Skeletal muscle tissue (tissue), 4 donors: ENCODE data around the gene TADA2B. TPM values are rescaled to one million over a fixed set of nuclear protein-coding genes. Genes with fewer than 3 reads are reported as not detected.

Experiments used
- H3K27ac ChIP-seq: one replicate; pipeline ENCODE4 v1.7.0; 2013; ENCODE audit warnings: mild to moderate bottlenecking, low read depth, low read length, inconsistent platforms
- H3K27me3 ChIP-seq, 3 donors: one replicate each; pipeline ENCODE4 v1.7.0; 2013; ENCODE audit warnings: low read length in 3 of 3; ENCODE audit not compliant: control insufficient read depth in 3 of 3, insufficient read depth in 3 of 3
- H3K36me3 ChIP-seq, 3 donors: one replicate each; pipeline ENCODE4 v1.7.0; 2013; ENCODE audit warnings: low read length in 3 of 3; ENCODE audit not compliant: control insufficient read depth in 3 of 3, insufficient read depth in 3 of 3
- H3K4me1 ChIP-seq, 3 donors: one replicate each; pipeline ENCODE4 v1.7.0; 2013; ENCODE audit warnings: low read length in 3 of 3, mild to moderate bottlenecking in 3 of 3; ENCODE audit not compliant: control insufficient read depth in 3 of 3, insufficient read depth in 3 of 3
- H3K4me3 ChIP-seq, 3 donors: one replicate each; pipeline ENCODE4 v1.7.0; 2013; ENCODE audit warnings: low read length in 3 of 3
- H3K9ac ChIP-seq, 3 donors: one replicate each; pipeline ENCODE4 v1.7.0; 2013; ENCODE audit warnings: low read length in 3 of 3, mild to moderate bottlenecking in 3 of 3, moderate library complexity in 2 of 3, low read depth in 1 of 3
- H3K9me3 ChIP-seq, 3 donors: one replicate each; pipeline ENCODE4 v1.7.0; 2013; ENCODE audit warnings: low read length in 3 of 3; ENCODE audit not compliant: control insufficient read depth in 3 of 3
- total RNA-seq: library from RNA; depleted of rRNA; stranded (reverse); fragments of >200 nt; gene quantifications from one replicate; pipeline ENCODE4 v1.2.3, GENCODE V29; 2014
- donor health status: Osteomylitis.

TADA2B gene
- total RNA-seq, 1 donor from 2014 or later, result 19.3 TPM

- Histone ChIP-seq H3K9me3 (no peaks in the 10 kb centered on the region), H3K27me3 (no peaks in the 10 kb centered on the region), H3K4me1 (peaks cover 0 to 1% (median 0%) of the 10 kb centered on the region in 3 donors), H3K36me3 (peaks cover 29 to 53% (median 45%) of the 10 kb centered on the region in 3 donors), H3K27ac (no peak overlapping the region), H3K9ac (no peak overlapping the region), H3K4me3 (no peak overlapping the region)
Observed at GRCh38 chr4:7025040-7025602, 18.1 kb upstream of the TADA2B start.

DNA sequence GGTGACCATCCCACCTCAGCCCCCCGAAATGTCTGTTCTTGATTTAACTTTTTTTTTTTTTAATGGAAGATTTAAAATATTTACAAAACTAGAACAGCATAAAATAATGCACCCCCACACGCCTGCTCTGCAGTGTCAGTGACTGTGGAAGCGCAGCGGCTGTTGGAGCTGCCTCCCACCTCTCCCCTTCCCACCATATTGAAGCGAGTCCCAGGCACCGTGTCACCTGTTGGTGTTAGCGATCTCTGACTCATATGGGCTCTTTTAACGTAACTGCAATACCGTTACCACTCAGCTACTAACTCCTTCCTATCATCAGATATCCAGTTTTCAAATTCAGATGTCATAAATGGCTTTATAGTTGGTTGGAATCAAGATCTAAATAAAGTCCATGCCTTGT, 17.1 kb upstream of the TADA2B start:
- no peaks in the 10 kb centered on the region for H3K27me3 ChIP-seq
- H3K4me1 ChIP-seq, result no peaks in the 10 kb centered on the region
- H3K4me3 ChIP-seq, result no peak overlapping the region
- H3K36me3 ChIP-seq, result peaks cover 38 to 59% (median 50%) of the 10 kb centered on the region in 3 donors
- H3K9ac ChIP-seq, result no peak overlapping the region
- H3K9me3 ChIP-seq, result no peaks in the 10 kb centered on the region
- H3K27ac ChIP-seq, result no peak overlapping the region

DNA sequence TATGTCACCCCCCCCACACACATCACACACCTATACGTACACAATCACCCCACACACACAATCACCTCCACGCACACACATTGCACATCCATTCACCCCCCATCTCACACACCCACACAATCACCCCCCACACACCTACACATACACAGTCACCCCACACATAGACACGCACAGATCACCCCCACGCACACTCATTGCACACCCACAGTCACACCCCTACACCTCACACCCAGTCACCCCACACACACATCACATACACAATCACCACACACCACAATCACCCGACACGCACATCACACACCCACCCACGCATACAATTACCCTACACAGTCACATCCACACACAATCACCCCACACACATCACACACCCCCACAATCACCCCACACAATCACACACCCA, 15.9 kb upstream of the TADA2B start:
- peaks cover 43 to 62% (median 56%) of the 10 kb centered on the region in 3 donors for H3K36me3 ChIP-seq
- H3K4me1 ChIP-seq, result no peaks in the 10 kb centered on the region

DNA sequence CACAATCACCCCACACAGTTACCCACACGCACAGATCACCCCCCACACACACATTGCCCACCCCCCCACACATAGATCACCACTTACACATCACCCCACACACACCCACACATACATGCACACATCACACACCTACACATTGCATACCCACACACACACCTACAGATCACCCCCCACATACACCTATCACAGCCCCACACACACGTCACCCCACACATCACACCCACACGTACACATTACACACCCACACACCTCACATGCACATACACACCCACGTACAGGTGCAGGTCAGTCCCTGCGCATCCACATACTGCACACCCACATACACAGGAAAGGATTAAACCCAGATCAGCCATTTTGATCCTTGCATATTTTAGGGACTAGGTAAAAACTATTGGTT, 15.3 kb upstream of the TADA2B start:
- peaks cover 45 to 64% (median 58%) of the 10 kb centered on the region in 3 donors for H3K36me3 ChIP-seq
- H3K4me1 ChIP-seq, result no peaks in the 10 kb centered on the region
- no peaks in the 10 kb centered on the region for H3K9me3 ChIP-seq
- H3K27ac ChIP-seq, result no peak overlapping the region
- no peak overlapping the region for H3K4me3 ChIP-seq
- no peak overlapping the region for H3K9ac ChIP-seq
- no peaks in the 10 kb centered on the region for H3K27me3 ChIP-seq

More for the DNA sequence above, 15.9 kb upstream of the TADA2B start:
- Histone ChIP-seq H3K4me3 (no peak overlapping the region), H3K9me3 (no peaks in the 10 kb centered on the region), H3K27ac (no peak overlapping the region), H3K9ac (no peak overlapping the region), H3K27me3 (no peaks in the 10 kb centered on the region)

DNA sequence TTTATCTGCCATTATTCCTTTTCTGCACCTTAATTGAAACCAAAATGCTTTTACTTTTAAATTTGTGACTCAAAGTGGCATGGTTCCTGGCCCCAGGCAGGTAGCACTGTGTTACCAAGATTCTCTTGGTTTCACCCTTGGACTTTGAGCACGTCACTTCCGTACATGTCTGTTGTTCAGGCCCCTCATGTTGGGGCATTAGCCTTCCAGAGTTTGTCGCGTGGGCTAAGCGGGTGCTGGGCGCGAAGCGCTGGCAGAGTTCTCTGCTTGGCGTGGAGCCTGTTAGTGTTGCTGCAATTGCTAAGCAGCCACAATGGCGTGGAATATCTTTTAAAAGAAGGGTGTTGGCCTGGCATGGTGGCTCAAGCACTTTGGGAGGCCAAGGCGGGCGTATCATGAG, 14.0 kb upstream of the TADA2B start:
- H3K9me3 ChIP-seq, result no peaks in the 10 kb centered on the region
- H3K27ac ChIP-seq, result no peak overlapping the region
- no peaks in the 10 kb centered on the region for H3K4me1 ChIP-seq
- no peak overlapping the region for H3K4me3 ChIP-seq
- no peak overlapping the region for H3K9ac ChIP-seq
- peaks cover 44 to 60% (median 52%) of the 10 kb centered on the region in 3 donors for H3K36me3 ChIP-seq
- no peaks in the 10 kb centered on the region for H3K27me3 ChIP-seq

DNA sequence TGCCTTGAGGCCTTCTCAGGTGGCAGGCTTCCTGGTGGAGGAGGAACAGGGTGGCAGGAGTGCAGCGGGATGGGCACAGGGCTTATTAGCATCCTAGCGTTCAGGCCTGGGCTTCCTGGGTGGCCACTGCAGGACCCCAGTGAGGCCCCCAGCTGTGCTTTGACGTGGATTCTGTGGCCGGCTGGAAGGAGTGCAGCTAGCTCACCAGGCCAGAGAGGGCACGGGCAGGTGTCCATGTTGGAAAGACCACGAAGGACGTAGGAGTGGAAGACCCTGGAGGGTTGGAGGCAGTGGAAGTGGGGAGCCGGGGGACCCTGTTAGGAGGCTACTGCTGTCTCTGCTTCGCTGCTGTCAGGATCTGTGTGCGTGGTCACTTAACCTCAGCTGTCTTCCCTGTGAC, 13.3 kb upstream of the TADA2B start:
- H3K27ac ChIP-seq, result no peak overlapping the region
- H3K27me3 ChIP-seq, result no peaks in the 10 kb centered on the region
- H3K4me3 ChIP-seq, result no peak overlapping the region
- H3K9ac ChIP-seq, result no peak overlapping the region
- H3K9me3 ChIP-seq, result no peaks in the 10 kb centered on the region
- H3K36me3 ChIP-seq, result peaks cover 43 to 53% (median 45%) of the 10 kb centered on the region in 3 donors
- no peaks in the 10 kb centered on the region for H3K4me1 ChIP-seq

DNA sequence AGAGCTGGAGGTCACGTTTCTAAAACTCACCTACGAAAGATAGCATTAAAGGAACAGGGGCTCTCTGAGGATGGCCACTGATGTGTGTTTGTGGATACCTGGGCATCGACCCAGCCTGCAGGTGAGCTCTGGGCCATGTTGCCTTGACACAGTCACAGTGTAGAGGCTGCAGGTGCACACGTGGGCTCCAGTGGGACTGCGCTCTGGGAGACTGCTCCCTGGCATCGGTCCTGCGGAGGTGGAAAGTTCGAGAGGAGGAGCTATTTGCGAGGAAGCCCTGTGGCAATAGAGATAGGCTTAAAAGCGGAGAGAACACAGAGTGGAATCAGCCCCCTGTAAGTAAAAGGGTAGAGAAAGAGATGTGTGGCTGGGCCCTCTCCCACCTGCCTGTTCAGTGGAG, 12.3 kb upstream of the TADA2B start:
- Histone ChIP-seq H3K9me3 (no peaks in the 10 kb centered on the region), H3K4me3 (no peak overlapping the region), H3K9ac (no peak overlapping the region), H3K27ac (no peak overlapping the region), H3K27me3 (no peaks in the 10 kb centered on the region), H3K36me3 (peaks cover 37 to 46% (median 37%) of the 10 kb centered on the region in 3 donors), H3K4me1 (no peaks in the 10 kb centered on the region)

GRCh38 chr4:7031558-7032449, 11.4 kb upstream of the TADA2B start:
- H3K36me3 ChIP-seq, result peaks cover 34 to 44% (median 36%) of the 10 kb centered on the region in 3 donors
- H3K9me3 ChIP-seq, result no peaks in the 10 kb centered on the region
- H3K4me3 ChIP-seq, result no peak overlapping the region

GRCh38 chr4:7032596-7032995, 10.6 kb upstream of the TADA2B start:
- Histone ChIP-seq H3K36me3 (peaks cover 31 to 40% (median 33%) of the 10 kb centered on the region in 3 donors), H3K27me3 (no peaks in the 10 kb centered on the region), H3K9me3 (no peaks in the 10 kb centered on the region), H3K27ac (no peak overlapping the region), H3K4me3 (no peak overlapping the region), H3K9ac (no peak overlapping the region), H3K4me1 (no peaks in the 10 kb centered on the region)

More at GRCh38 chr4:7031558-7032449, 11.4 kb upstream of the TADA2B start:
- Histone ChIP-seq H3K27me3 (no peaks in the 10 kb centered on the region), H3K27ac (no peak overlapping the region), H3K4me1 (no peaks in the 10 kb centered on the region), H3K9ac (no peak overlapping the region)
